Measurements from ENCODE around the gene NDUFV1.
"Not testable (repeated sequence)": the region's sequence is repeated elsewhere in the genome, so short reads cannot be mapped to it uniquely, and the experiment has no call there.

NDUFV1 gene

GRCh38 chr11:67612751-67613150 lies 6.0 kb downstream of the NDUFV1 start:
- DNase-seq, result no peak

- no peak for DNase-seq
These were observed 6.7 kb downstream of the NDUFV1 start for GRCh38 chr11:67613313-67613959.

DNA sequence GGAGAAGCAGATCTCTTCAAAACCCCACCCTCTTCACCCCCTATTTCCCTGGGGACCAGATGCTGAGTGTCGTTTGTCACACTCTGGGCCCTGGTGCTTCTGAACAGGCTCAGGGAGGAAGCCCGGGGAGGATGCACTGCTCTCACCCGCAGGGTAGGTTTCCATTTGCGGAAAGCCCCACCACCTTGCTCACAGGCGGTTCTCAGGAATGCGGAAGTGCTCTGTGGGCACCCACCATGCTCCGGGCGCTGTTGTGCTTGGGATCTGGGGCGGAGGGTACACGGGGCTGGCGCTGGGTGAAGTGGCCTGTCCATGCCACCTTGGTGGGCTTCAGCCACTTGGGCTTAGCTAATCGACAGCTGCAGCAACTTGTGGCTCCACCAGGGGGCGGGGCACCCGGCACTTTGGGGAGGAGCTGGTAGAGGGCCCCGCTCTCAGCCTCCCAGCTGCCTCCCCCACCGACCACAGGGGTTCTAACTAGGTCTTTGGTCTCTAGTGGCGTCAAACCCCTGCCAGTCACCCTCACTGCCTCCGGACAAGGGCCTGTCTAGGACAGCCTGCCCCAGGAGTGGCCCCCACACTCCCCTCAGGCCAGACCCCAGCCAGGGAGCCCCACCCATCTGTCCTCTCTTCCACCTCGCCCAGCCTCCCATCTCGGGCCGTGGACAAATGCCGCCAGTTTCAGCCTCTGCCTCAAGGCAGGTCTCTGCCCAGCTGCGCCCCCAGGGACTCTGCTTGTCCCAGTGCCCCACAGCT lies 7.4 kb downstream of the NDUFV1 start:
- DNase-seq, result peak; percentile 84 to 87

DNA sequence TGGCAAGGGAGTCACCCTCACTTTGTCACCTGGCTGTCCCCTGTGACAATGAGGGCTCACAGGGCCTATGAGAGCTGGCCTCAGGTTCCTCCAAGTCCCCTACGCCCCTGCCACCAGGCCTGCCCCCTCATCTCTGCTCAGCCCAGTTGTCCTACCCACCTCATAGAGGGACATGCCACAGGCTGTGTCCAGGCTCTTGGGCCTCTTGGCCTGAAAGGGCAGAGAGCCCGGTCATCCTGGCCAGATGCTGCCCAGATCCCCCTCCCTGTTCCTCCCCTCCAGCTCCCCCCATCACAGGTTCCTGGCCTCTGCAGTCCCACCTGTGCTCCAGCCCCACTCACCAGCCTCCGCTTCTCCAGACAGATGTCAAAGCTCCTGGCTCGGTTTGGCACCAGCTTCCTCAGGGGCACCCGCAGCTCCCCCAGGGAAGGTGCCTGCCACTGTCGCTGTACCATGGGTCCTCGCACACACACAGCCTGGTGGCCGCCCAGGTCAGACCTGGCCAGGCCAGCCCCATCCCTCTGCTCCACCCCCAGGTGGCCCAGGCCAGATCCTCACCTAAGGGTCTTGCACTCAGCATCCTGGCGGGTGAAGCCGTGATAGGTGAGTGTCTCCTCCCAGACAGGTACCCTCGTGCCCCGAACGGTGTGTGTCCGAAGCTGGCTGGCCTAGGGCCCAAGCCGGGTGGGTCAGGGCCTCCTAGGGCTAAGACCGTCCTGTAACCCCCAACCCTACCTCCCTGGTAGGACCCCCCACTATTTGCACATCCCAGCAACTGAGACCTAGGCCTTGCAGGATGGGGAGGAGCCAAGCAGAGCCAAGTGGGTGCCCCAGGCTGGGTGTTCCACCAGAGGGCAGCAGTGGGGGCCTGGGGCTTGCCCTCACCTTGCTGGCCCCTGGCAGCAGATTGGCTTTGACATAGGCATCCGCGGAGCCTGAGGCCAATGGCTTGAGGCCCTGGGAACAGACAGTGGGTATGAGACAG lies 8.3 kb downstream of the NDUFV1 start:
- peak; percentile 48 for DNase-seq

- no peak for DNase-seq
These were observed 9.1 kb downstream of the NDUFV1 start for GRCh38 chr11:67615728-67616430.

- no peak for DNase-seq
These were observed 9.9 kb downstream of the NDUFV1 start for GRCh38 chr11:67616431-67617242.

DNA sequence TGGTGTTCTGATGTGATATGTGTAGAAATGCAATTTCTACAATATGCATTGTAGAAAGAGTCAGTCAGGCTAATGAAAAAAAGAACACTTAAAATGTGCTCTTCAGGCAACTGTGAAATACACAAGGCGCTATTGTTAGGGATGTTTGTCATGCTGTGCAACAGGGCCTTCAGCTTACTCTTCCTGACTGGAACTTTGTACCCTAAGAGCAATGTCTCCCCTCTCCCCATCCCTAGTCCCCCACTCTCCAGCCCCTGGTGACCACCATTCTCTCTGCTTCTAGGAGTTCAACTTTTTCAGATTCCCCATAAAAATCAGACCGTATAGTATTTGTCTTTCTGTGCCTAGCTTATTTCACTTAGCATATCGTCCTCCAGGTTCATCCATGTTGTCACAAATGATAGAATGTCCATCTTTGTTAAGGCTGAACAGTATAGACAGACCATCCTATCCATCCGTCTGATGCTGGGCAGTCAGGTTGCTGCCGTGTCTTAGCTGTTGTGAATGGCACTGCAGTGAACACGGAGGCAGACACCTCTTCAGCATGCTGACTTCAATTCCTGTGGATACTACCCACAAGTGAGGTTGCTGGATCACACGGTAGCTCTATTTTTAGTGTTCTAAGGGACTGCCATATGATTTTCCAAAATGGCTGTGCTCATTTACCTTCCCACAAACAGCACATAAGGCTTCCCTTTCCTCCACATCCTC lies 10.7 kb downstream of the NDUFV1 start:
- DNase-seq, result no peak

GRCh38 chr11:67618901-67619659 lies 12.3 kb downstream of the NDUFV1 start:
- not testable (repeated sequence) for DNase-seq

- not testable (repeated sequence) for DNase-seq
These were observed 13.2 kb downstream of the NDUFV1 start for GRCh38 chr11:67619683-67620618.

- not testable (repeated sequence) for DNase-seq
These were observed 13.9 kb downstream of the NDUFV1 start for GRCh38 chr11:67620621-67621020.

GRCh38 chr11:67621928-67622327 lies 15.2 kb downstream of the NDUFV1 start:
- DNase-seq, result not testable (repeated sequence)

- not testable (repeated sequence) for DNase-seq
These were observed 16.2 kb downstream of the NDUFV1 start for GRCh38 chr11:67622905-67623304.

DNA sequence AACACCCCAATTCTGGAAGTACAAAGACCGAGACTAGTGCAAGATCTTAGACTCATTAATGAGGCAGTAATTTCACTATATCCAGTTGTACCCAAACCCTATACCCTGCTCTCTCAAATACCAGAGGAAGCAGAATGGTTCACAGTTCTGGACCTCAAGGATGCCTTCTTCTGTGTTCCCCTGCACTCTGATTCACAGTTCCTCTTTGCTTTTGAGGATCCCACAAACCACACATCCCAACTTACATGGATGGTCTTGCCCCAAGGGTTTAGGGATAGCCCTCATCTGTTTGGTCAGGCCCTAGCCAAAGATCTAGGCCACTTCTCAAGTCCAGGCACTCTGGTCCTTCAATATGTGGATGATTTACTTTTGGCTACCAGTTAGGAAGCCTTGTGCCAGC lies 17.1 kb downstream of the NDUFV1 start:
- not testable (repeated sequence) for DNase-seq

DNA sequence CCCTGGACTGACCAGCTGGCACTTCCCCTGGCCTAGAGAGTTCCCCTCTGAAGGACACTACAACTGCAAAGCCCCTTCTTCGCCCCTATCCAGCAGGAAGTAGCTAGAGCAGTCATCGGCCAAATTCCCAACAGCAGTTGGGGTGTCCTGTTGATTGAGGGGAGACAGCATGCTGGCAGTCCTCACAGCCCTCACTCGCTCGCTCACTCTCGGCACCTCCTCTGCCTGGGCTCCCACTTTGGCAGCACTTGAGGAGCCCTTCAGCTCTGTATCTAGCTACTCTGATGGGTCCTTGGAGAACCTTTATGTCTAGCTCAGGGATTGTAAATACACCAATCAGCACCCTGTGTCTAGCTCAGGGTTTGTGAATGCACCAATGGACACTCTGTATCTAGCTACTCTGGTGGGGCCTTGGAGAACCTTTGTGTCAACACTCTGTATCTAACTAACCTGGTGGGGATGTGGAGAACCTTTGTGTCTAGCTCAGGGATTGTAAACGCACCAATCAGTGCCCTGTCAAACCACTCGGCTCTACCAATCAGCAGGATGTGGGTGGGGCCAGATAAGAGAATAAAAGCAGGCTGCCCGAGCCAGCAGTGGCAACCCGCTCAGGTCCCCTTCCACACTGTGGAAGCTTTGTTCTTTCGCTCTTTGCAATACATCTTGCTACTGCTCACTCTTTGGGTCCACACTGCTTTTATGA lies 19.5 kb downstream of the NDUFV1 start:
- not testable (repeated sequence) for DNase-seq

DNA sequence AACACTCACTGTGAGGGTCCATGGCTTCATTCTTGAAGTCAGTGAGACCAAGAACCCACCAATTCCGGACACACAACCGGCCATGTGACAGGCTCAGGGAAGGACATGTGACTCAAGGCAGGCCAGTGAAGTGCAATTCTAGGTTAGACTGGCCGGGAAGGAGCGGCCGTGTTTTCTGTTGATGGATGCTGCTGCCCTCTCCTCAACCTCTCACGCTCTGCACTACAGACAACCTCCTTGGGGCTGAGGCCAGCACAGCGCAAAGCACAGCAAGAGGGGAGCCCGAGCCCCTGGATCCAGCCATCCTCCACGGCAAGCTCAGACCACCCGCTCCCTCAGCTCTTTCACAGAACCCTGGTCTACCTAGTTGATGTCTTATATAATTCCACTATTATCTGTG lies 20.2 kb downstream of the NDUFV1 start:
- DNase-seq, result no peak

DNA sequence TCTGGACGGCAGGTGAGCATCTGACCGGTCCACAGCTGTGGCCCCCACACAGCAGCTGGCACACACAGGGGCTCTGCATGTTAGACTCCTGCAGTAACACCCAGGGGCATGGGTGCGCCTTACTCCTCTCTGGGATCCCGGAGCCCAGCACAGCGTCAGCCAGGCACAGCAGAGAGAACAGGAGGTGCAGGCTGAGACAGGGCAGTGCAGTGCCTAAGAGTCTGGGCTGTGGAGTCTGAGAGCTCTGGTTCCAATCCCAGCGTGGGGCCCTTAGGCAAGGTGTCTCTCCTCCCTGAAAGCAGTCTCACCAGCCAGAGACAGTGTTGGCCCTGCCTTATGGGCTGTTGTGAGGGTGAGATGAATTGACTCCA lies 20.7 kb downstream of the NDUFV1 start:
- no peak for DNase-seq

DNA sequence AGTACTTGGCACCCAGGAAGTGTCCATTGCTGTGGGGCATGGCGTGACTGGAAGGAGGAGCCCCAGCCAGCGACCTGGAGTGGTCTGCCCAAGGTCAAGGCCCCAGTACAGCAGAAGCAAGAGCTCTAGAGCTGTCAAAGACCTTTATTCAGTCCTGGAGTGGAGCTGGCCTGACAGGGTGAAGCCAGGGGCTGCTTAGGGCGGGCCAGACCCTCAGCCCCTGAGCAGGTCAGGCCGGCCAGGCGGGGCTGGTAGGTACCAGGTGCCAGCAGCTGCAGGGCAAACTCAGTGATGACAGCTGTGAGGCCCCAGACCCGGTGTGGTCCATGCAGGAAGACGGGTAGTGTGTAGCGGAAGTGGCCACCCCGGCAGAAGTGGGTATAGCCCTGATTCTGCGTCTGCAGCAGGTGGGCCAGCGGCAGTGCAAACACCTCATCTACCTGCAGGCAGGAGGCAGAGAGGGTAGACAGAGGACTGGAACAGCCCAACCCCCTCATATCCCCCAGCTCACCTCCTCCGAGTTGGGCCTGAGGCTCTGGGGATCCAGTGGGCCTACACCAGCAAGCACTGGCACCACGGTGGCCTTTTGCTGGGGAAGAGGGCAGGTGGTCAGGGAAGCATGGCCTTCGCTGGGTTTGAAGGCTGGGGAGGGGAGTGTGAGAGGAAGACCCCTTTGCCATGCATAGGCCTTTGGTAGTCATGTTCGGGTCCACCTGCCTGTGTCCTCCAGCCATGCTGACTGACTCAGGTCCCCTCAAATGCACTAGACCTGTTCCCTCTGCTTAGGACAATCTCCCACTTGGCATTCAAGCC lies 21.3 kb downstream of the NDUFV1 start:
- no peak for DNase-seq

All from Kasumi-1 (cell line).